HepG2 (cell line): ENCODE data around the gene PEX14. TPM values are rescaled to one million over a fixed set of nuclear protein-coding genes. Genes with fewer than 3 reads are reported as not detected.

Experiments
- DZIP1 ChIP-seq: sonication (generic); formaldehyde crosslinking; IDR thresholded peaks from 2 replicates; pipeline ENCODE4 v1.5.0; 2020; ENCODE audit warnings: mild to moderate bottlenecking, missing genetic modification reagents
- E2F2 ChIP-seq: sonication (generic); formaldehyde crosslinking; IDR thresholded peaks from 2 replicates; pipeline ENCODE4 v1.4.0; 2020; ENCODE audit warnings: missing genetic modification reagents, borderline replicate concordance
- EED ChIP-seq: sonication (generic); formaldehyde crosslinking; IDR thresholded peaks from 2 replicates; pipeline ENCODE4 v1.5.0; 2020; ENCODE audit warnings: mild to moderate bottlenecking, missing genetic modification reagents
- HNRNPH1 ChIP-seq: fragments of 200-400 bp; formaldehyde crosslinking; optimal IDR thresholded peaks from 2 replicates; pipeline ENCODE3; 2017; ENCODE audit warnings: mild to moderate bottlenecking, low read depth, low read length
- HNRNPUL1 ChIP-seq: fragments of 200-400 bp; formaldehyde crosslinking; IDR thresholded peaks from 2 replicates; pipeline ENCODE4 v1.6.1; 2017; ENCODE audit warnings: low read depth, mild to moderate bottlenecking, low read length, moderate library complexity
- NFAT5 ChIP-seq: sonication (generic); formaldehyde crosslinking; IDR thresholded peaks from 2 replicates; pipeline ENCODE4 v1.4.0; 2020; ENCODE audit warnings: missing genetic modification reagents
- NFRKB ChIP-seq: fragments of 450-650 bp; IDR thresholded peaks from 2 replicates; pipeline ENCODE4 v1.6.1; 2017
- NFYC ChIP-seq: IDR thresholded peaks from 2 replicates; pipeline ENCODE4 v1.6.1; 2016; ENCODE audit warnings: missing genetic modification reagents, missing compliant biosample characterization
- PRPF4 ChIP-seq: fragments of 200-400 bp; formaldehyde crosslinking; IDR thresholded peaks from 2 replicates; pipeline ENCODE4 v1.6.1; 2016; ENCODE audit warnings: low read length, low read depth; ENCODE audit not compliant: poor library complexity, severe bottlenecking
- RAD21 ChIP-seq: fragments of 450-650 bp; formaldehyde crosslinking; IDR thresholded peaks from 2 replicates; pipeline ENCODE4 v1.5.0; 2020; ENCODE audit warnings: mild to moderate bottlenecking
- SOX6 ChIP-seq, 2 experiments: fragments of 450-650 bp in 1 of 2; sonication (generic) in 1 of 2; formaldehyde crosslinking in 1 of 2; IDR thresholded peaks; 2 replicates each; pipeline versions ENCODE4 v1.4.0 to v1.6.1; 2017 to 2020; ENCODE audit warnings: antibody characterized with exemption in 1 of 2, mild to moderate bottlenecking in 1 of 2, missing genetic modification reagents in 1 of 2
- SYNCRIP ChIP-seq: fragments of 200-400 bp; formaldehyde crosslinking; IDR thresholded peaks from 2 replicates; pipeline ENCODE4 v1.6.1; 2018; ENCODE audit warnings: mild to moderate bottlenecking, low read depth, low read length; ENCODE audit not compliant: insufficient read depth
- TFAP4 ChIP-seq: sonication (generic); IDR thresholded peaks from 2 replicates; pipeline ENCODE4 v1.6.1; 2016; ENCODE audit warnings: low read depth, borderline replicate concordance
- TOPORS ChIP-seq: sonication (generic); formaldehyde crosslinking; IDR thresholded peaks from 2 replicates; pipeline ENCODE4 v1.8.0; 2023; ENCODE audit warnings: mild to moderate bottlenecking, missing genetic modification reagents
- ZC3H4 ChIP-seq: sonication (generic); formaldehyde crosslinking; IDR thresholded peaks from 2 replicates; pipeline ENCODE4 v1.4.0; 2020; ENCODE audit warnings: missing genetic modification reagents, borderline replicate concordance
- ZNF337 ChIP-seq: sonication (generic); formaldehyde crosslinking; IDR thresholded peaks from 2 replicates; pipeline ENCODE4 v1.5.1; 2020; ENCODE audit warnings: missing genetic modification reagents, low read depth, mild to moderate bottlenecking, borderline replicate concordance
- ZNF546 ChIP-seq: sonication (generic); formaldehyde crosslinking; conservative IDR thresholded peaks from 2 replicates; pipeline ENCODE4 v1.8.1; 2023; ENCODE audit warnings: mild to moderate bottlenecking, missing genetic modification reagents
- ZNF605 ChIP-seq: sonication (generic); formaldehyde crosslinking; IDR thresholded peaks from 2 replicates; pipeline ENCODE4 v1.8.0; 2022; ENCODE audit warnings: mild to moderate bottlenecking, missing genetic modification reagents
- ZNF788 ChIP-seq: sonication (generic); formaldehyde crosslinking; IDR thresholded peaks from 2 replicates; pipeline ENCODE4 v1.5.0; 2020; ENCODE audit warnings: mild to moderate bottlenecking, missing genetic modification reagents, borderline replicate concordance
- ZNF83 ChIP-seq: sonication (generic); formaldehyde crosslinking; IDR thresholded peaks from 2 replicates; pipeline ENCODE4 v1.4.0; 2020; ENCODE audit warnings: missing genetic modification reagents, mild to moderate bottlenecking, borderline replicate concordance
- polyA plus RNA-seq, 8 experiments: library from polyadenylated mRNA; depleted of rRNA in 3 of 8; stranded (reverse) in 7 of 8; unstranded in 1 of 8; fragments of >200 nt; fragmentation: Illumina TruSeq in 4 of 8; extraction: Trizol in 4 of 8; gene quantifications; 2 replicates each; pipeline versions ENCODE4 v1.2.1 to v1.2.3, GENCODE V29; 2011 to 2016; ENCODE audit warnings: low read depth in 4 of 8, missing spikeins in 1 of 8, mixed read lengths in 1 of 8; ENCODE audit not compliant: insufficient read depth in 1 of 8
- total RNA-seq, 5 experiments: library from RNA; depleted of rRNA; stranded (reverse); fragments of >200 nt; fragmentation: Illumina TruSeq; extraction: Trizol; gene quantifications; 2 replicates each; pipeline ENCODE4 v1.2.3, GENCODE V29; 2016; ENCODE audit warnings: low read depth in 1 of 5

The PEX14 gene
- total and polyA plus RNA-seq, 2 of the 13 experiments (the other 11 are each of a cell fraction or from before 2014, with no cell fraction given): 6.5 to 9.9 TPM

GRCh38 chr1:10599194-10599861, 124.6 kb downstream of the PEX14 start (continued):
- TF ChIP-seq SOX6 (IDR thresholded peaks at IDR 0.05): no peak
- peak; percentile 70; the same call in 1 of the 2 replicates for TF ChIP-seq SOX6 (CRISPR knock-in tag; IDR thresholded peaks at IDR 0.05)
- no peak for TF ChIP-seq ZC3H4 (CRISPR knock-in tag)
- TF ChIP-seq NFAT5 (CRISPR knock-in tag): no peak
- no peak for TF ChIP-seq ZNF83 (CRISPR knock-in tag)
- peak; percentile 57; the same call in 1 of the 2 replicates for TF ChIP-seq ZNF337 (CRISPR knock-in tag)
- TF ChIP-seq HNRNPH1: no peak
- TF ChIP-seq SYNCRIP: no peak
- no peak for TF ChIP-seq NFRKB
- 0 out of 2 replicates have a peak, but pooled peaks have one; percentile 36 for TF ChIP-seq ZNF605 (CRISPR knock-in tag)
- peak; percentile 63 for TF ChIP-seq NFYC
- TF ChIP-seq ZNF546 (CRISPR knock-in tag): no peak; the same call in 1 of the 2 replicates
- TF ChIP-seq PRPF4: no peak
- no peak for TF ChIP-seq TOPORS (CRISPR knock-in tag)
- no peak for TF ChIP-seq RAD21
- no peak for TF ChIP-seq E2F2
- peak; percentile 45; the same call in 1 of the 2 replicates for TF ChIP-seq ZNF788 (CRISPR knock-in tag)
- no peak for TF ChIP-seq TFAP4
- TF ChIP-seq HNRNPUL1: no peak
- TF ChIP-seq DZIP1 (CRISPR knock-in tag): no peak
- no peak for TF ChIP-seq EED (CRISPR knock-in tag)
